HEK293 (cell line): Measurements from ENCODE around the gene HOXD11.

ENCODE experiments used
- CTCF ChIA-PET: fragments of 350-600 bp; formaldehyde crosslinking; extraction: SDS; loops from one replicate; lab custom pipeline; 2021; ENCODE audit warnings: antibody characterized with exemption; lab: Yijun Ruan, JAX
- POLR2A ChIA-PET: fragments of 300-600 bp; formaldehyde crosslinking; extraction: SDS; loops from one replicate; lab custom pipeline; 2020; ENCODE audit warnings: antibody characterized with exemption, inconsistent platforms; lab: Yijun Ruan, JAX
- H3K27ac ChIP-seq: fragments of 200-500 bp; sonication (Bioruptor generic); 2 replicates; pipeline ENCODE4 v1.5.1; 2014; ENCODE audit warnings: low read depth, low read length, control low read depth, inconsistent platforms; ENCODE audit errors: extremely low read depth
- H3K36me3 ChIP-seq, 2 experiments: fragments of 200-500 bp in 1 of 2; sonication (Bioruptor generic) in 1 of 2; 1 replicate in 1 of 2; 2 replicates in 1 of 2; pipeline ENCODE4 v1.5.1; 2014 to 2017; ENCODE audit warnings: inconsistent platforms in 2 of 2, low read length in 2 of 2; ENCODE audit not compliant: control insufficient read depth in 2 of 2, insufficient read depth in 1 of 2
- H3K4me1 ChIP-seq: fragments of 200-500 bp; sonication (Bioruptor generic); 2 replicates; pipeline ENCODE4 v1.5.1; 2014; ENCODE audit warnings: mild to moderate bottlenecking, low read length, inconsistent platforms; ENCODE audit not compliant: control insufficient read depth, insufficient read depth
- H3K4me3 ChIP-seq: 2 replicates; pipeline ENCODE4 v1.5.1; 2011; ENCODE audit warnings: low read depth, mild to moderate bottlenecking, control low read depth, low read length, moderate library complexity
- H3K9me3 ChIP-seq: fragments of 200-500 bp; sonication (Bioruptor generic); 2 replicates; pipeline ENCODE4 v1.5.1; 2014; ENCODE audit warnings: low read depth, low read length, inconsistent platforms; ENCODE audit not compliant: control insufficient read depth, insufficient read depth
- GLIS2 ChIP-seq: fragments of 450-650 bp; formaldehyde crosslinking; IDR thresholded peaks from 2 replicates; pipeline ENCODE4 v1.5.1; 2016; ENCODE audit warnings: missing biosample characterization, missing genetic modification characterization
- HOXD13 ChIP-seq: sonication (generic); formaldehyde crosslinking; IDR thresholded peaks from 2 replicates; pipeline ENCODE4 v1.8.0; 2022; ENCODE audit warnings: missing genetic modification reagents, borderline replicate concordance
- INSM2 ChIP-seq: fragments of 450-650 bp; formaldehyde crosslinking; IDR thresholded peaks from 2 replicates; pipeline ENCODE4 v1.5.1; 2016; ENCODE audit warnings: missing biosample characterization, missing genetic modification characterization
- RBAK ChIP-seq: fragments of 450-650 bp; formaldehyde crosslinking; IDR thresholded peaks from 2 replicates; pipeline ENCODE4 v1.5.1; 2016; ENCODE audit warnings: missing biosample characterization, missing genetic modification characterization
- SETDB1 ChIP-seq: IDR thresholded peaks from one replicate; pipeline ENCODE4 v1.6.1; 2017; ENCODE audit warnings: mild to moderate bottlenecking, low read length, moderate library complexity, mixed read lengths; ENCODE audit not compliant: insufficient read length
- ZBTB7A ChIP-seq: fragments of 450-650 bp; formaldehyde crosslinking; IDR thresholded peaks from 2 replicates; pipeline ENCODE4 v1.5.1; 2016; ENCODE audit warnings: low read depth, missing biosample characterization, missing genetic modification characterization
- ZFP41 ChIP-seq: fragments of 450-650 bp; formaldehyde crosslinking; IDR thresholded peaks from 2 replicates; pipeline ENCODE4 v1.5.1; 2016; ENCODE audit warnings: missing biosample characterization, missing genetic modification characterization, borderline replicate concordance
- ZNF16 ChIP-seq: fragments of 450-650 bp; formaldehyde crosslinking; IDR thresholded peaks from 2 replicates; pipeline ENCODE4 v1.5.1; 2016; ENCODE audit warnings: low read depth, missing biosample characterization, missing genetic modification characterization
- ZNF202 ChIP-seq: fragments of 450-650 bp; formaldehyde crosslinking; IDR thresholded peaks from 2 replicates; pipeline ENCODE4 v1.5.1; 2016; ENCODE audit warnings: missing biosample characterization, missing genetic modification characterization, borderline replicate concordance
- ZNF211 ChIP-seq: fragments of 450-650 bp; formaldehyde crosslinking; IDR thresholded peaks from 2 replicates; pipeline ENCODE4 v1.5.1; 2016; ENCODE audit warnings: low read depth, missing biosample characterization, missing genetic modification characterization
- ZNF214 ChIP-seq: fragments of 450-650 bp; formaldehyde crosslinking; IDR thresholded peaks from 2 replicates; pipeline ENCODE4 v1.5.1; 2017; ENCODE audit warnings: missing biosample characterization, mild to moderate bottlenecking, missing genetic modification characterization, borderline replicate concordance
- ZNF433 ChIP-seq: fragments of 450-650 bp; formaldehyde crosslinking; IDR thresholded peaks from 2 replicates; pipeline ENCODE4 v1.5.1; 2016; ENCODE audit warnings: missing biosample characterization, missing genetic modification characterization, low read depth
- ZNF544 ChIP-seq: fragments of 450-650 bp; formaldehyde crosslinking; IDR thresholded peaks from 2 replicates; pipeline ENCODE4 v1.5.0; 2017; ENCODE audit warnings: missing biosample characterization, missing genetic modification characterization
- ZNF558 ChIP-seq: fragments of 450-650 bp; formaldehyde crosslinking; IDR thresholded peaks from 2 replicates; pipeline ENCODE4 v1.5.1; 2016; ENCODE audit warnings: missing biosample characterization, missing genetic modification characterization
- ZNF561 ChIP-seq: fragments of 450-650 bp; IDR thresholded peaks from 2 replicates; pipeline ENCODE4 v1.5.1; 2018; ENCODE audit warnings: missing biosample characterization, missing genetic modification characterization, borderline replicate concordance
- ZNF585B ChIP-seq: fragments of 450-650 bp; formaldehyde crosslinking; IDR thresholded peaks from 2 replicates; pipeline ENCODE4 v1.5.1; 2016; ENCODE audit warnings: missing biosample characterization, missing genetic modification characterization
- ZNF600 ChIP-seq: fragments of 450-650 bp; formaldehyde crosslinking; IDR thresholded peaks from 2 replicates; pipeline ENCODE4 v1.5.1; 2016; ENCODE audit warnings: missing biosample characterization, missing genetic modification characterization
- ZNF624 ChIP-seq: fragments of 450-650 bp; formaldehyde crosslinking; IDR thresholded peaks from 2 replicates; pipeline ENCODE4 v1.5.1; 2017; ENCODE audit warnings: missing biosample characterization, missing genetic modification characterization
- ZNF629 ChIP-seq: fragments of 450-650 bp; formaldehyde crosslinking; IDR thresholded peaks from 2 replicates; pipeline ENCODE4 v1.5.1; 2017; ENCODE audit warnings: missing biosample characterization, missing genetic modification characterization
- ZNF639 ChIP-seq: fragments of 450-650 bp; formaldehyde crosslinking; IDR thresholded peaks from 2 replicates; pipeline ENCODE4 v1.5.1; 2016; ENCODE audit warnings: missing biosample characterization, missing genetic modification characterization
- ZNF747 ChIP-seq: fragments of 450-650 bp; formaldehyde crosslinking; IDR thresholded peaks from 2 replicates; pipeline ENCODE4 v1.5.1; 2016; ENCODE audit warnings: missing biosample characterization, missing genetic modification characterization
- ZNF776 ChIP-seq: fragments of 450-650 bp; formaldehyde crosslinking; IDR thresholded peaks from 2 replicates; pipeline ENCODE4 v1.5.0; 2017; ENCODE audit warnings: missing biosample characterization, missing genetic modification characterization, borderline replicate concordance
- TF ChIP-seq, protein P1 (sequence below): fragments of 450-650 bp; formaldehyde crosslinking; IDR thresholded peaks from 2 replicates; pipeline ENCODE4 v1.5.1; 2016; ENCODE audit warnings: missing biosample characterization, missing genetic modification characterization, borderline replicate concordance

HOXD11 gene

GRCh38 chr2:176097820-176098365, 9.2 kb upstream of the HOXD11 start (continued):
- TF ChIP-seq ZNF561 (tag by site-specific recombination): no peak
- no peak for TF ChIP-seq ZBTB7A (tag by site-specific recombination)
- no peak for TF ChIP-seq SETDB1
- TF ChIP-seq, all 188 proteins: peak for 7

GRCh38 chr2:176098366-176099158, 8.5 kb upstream of the HOXD11 start:
- Histone ChIP-seq H3K36me3 (peaks cover 0 to 16% of the 10 kb centered on the region in 2 experiments; a peak in 1 of 3 replicates), H3K9me3 (no peaks in the 10 kb centered on the region), H3K4me3 (no peak overlapping the region), H3K27ac (no peak overlapping the region), H3K4me1 (peaks cover 8% of the 10 kb centered on the region)
- ChIA-PET CTCF (interaction anchor here (0.6 to 4.3 kb wide), 20 partner anchors 8 to 1327 kb away, joined by 3 to 33 read pairs (median 5); no protein-coding TSS in a partner anchor), POLR2A (interaction anchor here (1.3 to 6.7 kb wide), 3 partner anchors 7 to 10 kb away, joined by 3 to 75 read pairs (median 10); partner anchors contain the start of gene HOXD11)
- TF ChIP-seq GLIS2 (no peak), ZNF624 (no peak), ZNF585B (tag by site-specific recombination) (no peak), ZNF600 (no peak), ZNF776 (no peak), ZNF202 (no peak), ZNF629 (no peak), ZNF639 (tag by site-specific recombination) (no peak), ZNF16 (tag by site-specific recombination) (no peak), INSM2 (tag by site-specific recombination) (no peak), ZNF214 (no peak), HOXD13 (CRISPR knock-in tag) (no peak), ZNF747 (tag by site-specific recombination) (no peak), ZFP41 (no peak), ZNF544 (tag by site-specific recombination) (no peak), ZNF211 (tag by site-specific recombination) (no peak), ZNF433 (tag by site-specific recombination) (no peak), RBAK (tag by site-specific recombination) (no peak), ZNF558 (tag by site-specific recombination) (no peak)
- TF ChIP-seq, protein P1, sequence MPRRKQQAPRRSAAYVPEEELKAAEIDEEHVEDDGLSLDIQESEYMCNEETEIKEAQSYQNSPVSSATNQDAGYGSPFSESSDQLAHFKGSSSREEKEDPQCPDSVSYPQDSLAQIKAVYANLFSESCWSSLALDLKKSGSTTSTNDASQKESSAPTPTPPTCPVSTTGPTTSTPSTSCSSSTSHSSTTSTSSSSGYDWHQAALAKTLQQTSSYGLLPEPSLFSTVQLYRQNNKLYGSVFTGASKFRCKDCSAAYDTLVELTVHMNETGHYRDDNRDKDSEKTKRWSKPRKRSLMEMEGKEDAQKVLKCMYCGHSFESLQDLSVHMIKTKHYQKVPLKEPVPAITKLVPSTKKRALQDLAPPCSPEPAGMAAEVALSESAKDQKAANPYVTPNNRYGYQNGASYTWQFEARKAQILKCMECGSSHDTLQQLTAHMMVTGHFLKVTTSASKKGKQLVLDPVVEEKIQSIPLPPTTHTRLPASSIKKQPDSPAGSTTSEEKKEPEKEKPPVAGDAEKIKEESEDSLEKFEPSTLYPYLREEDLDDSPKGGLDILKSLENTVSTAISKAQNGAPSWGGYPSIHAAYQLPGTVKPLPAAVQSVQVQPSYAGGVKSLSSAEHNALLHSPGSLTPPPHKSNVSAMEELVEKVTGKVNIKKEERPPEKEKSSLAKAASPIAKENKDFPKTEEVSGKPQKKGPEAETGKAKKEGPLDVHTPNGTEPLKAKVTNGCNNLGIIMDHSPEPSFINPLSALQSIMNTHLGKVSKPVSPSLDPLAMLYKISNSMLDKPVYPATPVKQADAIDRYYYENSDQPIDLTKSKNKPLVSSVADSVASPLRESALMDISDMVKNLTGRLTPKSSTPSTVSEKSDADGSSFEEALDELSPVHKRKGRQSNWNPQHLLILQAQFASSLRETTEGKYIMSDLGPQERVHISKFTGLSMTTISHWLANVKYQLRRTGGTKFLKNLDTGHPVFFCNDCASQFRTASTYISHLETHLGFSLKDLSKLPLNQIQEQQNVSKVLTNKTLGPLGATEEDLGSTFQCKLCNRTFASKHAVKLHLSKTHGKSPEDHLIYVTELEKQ (tag by site-specific recombination): no peak
